GM04503 (cell line): ENCODE measurements around the gene SNRK.
"Not testable (repeated sequence)": the region's sequence is repeated elsewhere in the genome, so short reads cannot be mapped to it uniquely, and the experiment has no call there.

Experiments used
- DNase-seq: peaks from one replicate; pipeline ENCODE4 v3.0.0-alpha.2; 2012; ENCODE audit warnings: low read depth

Gene SNRK

GRCh38 chr3:43347774-43348173, 61.4 kb downstream of the SNRK start:
- DNase-seq: no peak

- no peak for DNase-seq
Measured at GRCh38 chr3:43348350-43348749, 62.0 kb downstream of the SNRK start.

GRCh38 chr3:43348852-43349574, 62.7 kb downstream of the SNRK start:
- no peak for DNase-seq

- no peak for DNase-seq
Measured at GRCh38 chr3:43349716-43350115, 63.4 kb downstream of the SNRK start.

- no peak for DNase-seq
Measured at GRCh38 chr3:43353393-43353792, 67.1 kb downstream of the SNRK start.

GRCh38 chr3:43353923-43354670, 67.8 kb downstream of the SNRK start:
- DNase-seq: no peak

GRCh38 chr3:43356033-43356432, 69.7 kb downstream of the SNRK start:
- DNase-seq: not testable (repeated sequence)

- no peak for DNase-seq
Measured at GRCh38 chr3:43361077-43361476, 74.7 kb downstream of the SNRK start.

GRCh38 chr3:43362183-43362582, 75.8 kb downstream of the SNRK start:
- no peak for DNase-seq

- no peak for DNase-seq
Measured at GRCh38 chr3:43362961-43363360, 76.6 kb downstream of the SNRK start.

- DNase-seq: peak; percentile 13
Measured at GRCh38 chr3:43363621-43364266, 77.4 kb downstream of the SNRK start.

GRCh38 chr3:43364494-43364893, 78.2 kb downstream of the SNRK start:
- DNase-seq: no peak

- no peak for DNase-seq
Measured at GRCh38 chr3:43364926-43365325, 78.6 kb downstream of the SNRK start.

GRCh38 chr3:43365601-43366305, 79.4 kb downstream of the SNRK start:
- no peak for DNase-seq

GRCh38 chr3:43366481-43366880, 80.1 kb downstream of the SNRK start:
- no peak for DNase-seq

GRCh38 chr3:43366885-43367284, 80.5 kb downstream of the SNRK start:
- no peak for DNase-seq

GRCh38 chr3:43369404-43370292, 83.3 kb downstream of the SNRK start:
- no peak for DNase-seq

- no peak for DNase-seq
Measured at GRCh38 chr3:43370293-43370980, 84.1 kb downstream of the SNRK start.

GRCh38 chr3:43371494-43371893, 85.2 kb downstream of the SNRK start:
- no peak for DNase-seq

- DNase-seq: no peak
Measured at GRCh38 chr3:43372007-43372740, 85.8 kb downstream of the SNRK start.
